ENCODE results near the gene GBX1. TPM values are rescaled to one million over a fixed set of nuclear protein-coding genes. Genes with fewer than 3 reads are reported as not detected.

Gene GBX1
- total RNA-seq, 1 experiment from 2014 or later = not detected

GRCh38 chr7:151117565-151117964, 49.9 kb downstream of the GBX1 start:
- Mint-ChIP-seq H3K4me3 (ENCODE audit: unreplicated experiment) (no peak overlapping the region), H3K27me3 (ENCODE audit: insufficient read depth, unreplicated experiment) (no peaks in the 10 kb centered on the region), H3K27ac (ENCODE audit: unreplicated experiment) (no peak overlapping the region), H3K36me3 (ENCODE audit: insufficient read depth, unreplicated experiment) (peaks cover 22% of the 10 kb centered on the region), H3K9me3 (ENCODE audit: unreplicated experiment) (no peaks in the 10 kb centered on the region), H3K4me1 (ENCODE audit: low read depth, unreplicated experiment) (peaks cover 11% of the 10 kb centered on the region)
- ChIA-PET CTCF (interaction anchor here (1.5 kb wide), 1 partner anchor 55 kb away, joined by 9 read pairs; no protein-coding TSS in a partner anchor), POLR2A (no interaction called here)
- no peaks in the 10 kb centered on the region for H3K27me3 ChIP-seq (replicated peaks; ENCODE audit: control insufficient read depth, insufficient read depth, low read length)
- no peak for DNase-seq
- H3K4me1 ChIP-seq = peaks cover 28% of the 10 kb centered on the region
- no peak for TF ChIP-seq CTCF (IDR thresholded peaks at IDR 0.05; ENCODE audit: insufficient read depth in 1 of 2, low read depth in 1 of 2, low read length in 1 of 2, severe bottlenecking in 1 of 2, unreplicated experiment in 1 of 2)
- H3K4me3 ChIP-seq (ENCODE audit: low read depth, low read length) = no peak overlapping the region
- no TSS peak for BruUV-seq (replicated peaks)
- intact Hi-C loops (cut with micrococcal nuclease; ENCODE audit: unreplicated experiment) = no loop called here
- H3K9me3 ChIP-seq = no peaks in the 10 kb centered on the region
- no peaks in the 10 kb centered on the region; the same call in 1 of the 2 replicates for H3K36me3 ChIP-seq (ENCODE audit: control insufficient read depth, insufficient read depth, low read length)

- DNase-seq = no peak
- no TSS peak for BruUV-seq (replicated peaks)
- intact Hi-C loops (cut with micrococcal nuclease; ENCODE audit: unreplicated experiment) = no loop called here
- ChIA-PET POLR2A (no interaction called here), CTCF (interaction anchor here (1.5 kb wide), 1 partner anchor 54 kb away, joined by 9 read pairs; no protein-coding TSS in a partner anchor)
- Mint-ChIP-seq H3K27ac (ENCODE audit: unreplicated experiment) (peak overlapping the region; percentile 42), H3K9me3 (ENCODE audit: unreplicated experiment) (no peaks in the 10 kb centered on the region), H3K4me3 (ENCODE audit: unreplicated experiment) (no peak overlapping the region), H3K27me3 (ENCODE audit: insufficient read depth, unreplicated experiment) (no peaks in the 10 kb centered on the region), H3K4me1 (ENCODE audit: low read depth, unreplicated experiment) (peaks cover 19% of the 10 kb centered on the region), H3K36me3 (ENCODE audit: insufficient read depth, unreplicated experiment) (peaks cover 21% of the 10 kb centered on the region)
- H3K36me3 ChIP-seq (ENCODE audit: control insufficient read depth, insufficient read depth, low read length) = no peaks in the 10 kb centered on the region; the same call in 1 of the 2 replicates
- H3K9me3 ChIP-seq = no peaks in the 10 kb centered on the region
- H3K27me3 ChIP-seq (replicated peaks; ENCODE audit: control insufficient read depth, insufficient read depth, low read length) = no peaks in the 10 kb centered on the region
- TF ChIP-seq CTCF (IDR thresholded peaks at IDR 0.05; ENCODE audit: insufficient read depth in 1 of 2, low read depth in 1 of 2, low read length in 1 of 2, severe bottlenecking in 1 of 2, unreplicated experiment in 1 of 2) = no peak
- H3K4me1 ChIP-seq = peaks cover 35% of the 10 kb centered on the region
- H3K4me3 ChIP-seq (ENCODE audit: low read depth, low read length) = no peak overlapping the region
These were observed 50.7 kb downstream of the GBX1 start for GRCh38 chr7:151116603-151117440.

- BruUV-seq (replicated peaks) = no TSS peak
- no peak for DNase-seq
- Mint-ChIP-seq H3K27ac (ENCODE audit: unreplicated experiment) (peak overlapping the region; percentile 59), H3K27me3 (ENCODE audit: insufficient read depth, unreplicated experiment) (no peaks in the 10 kb centered on the region), H3K36me3 (ENCODE audit: insufficient read depth, unreplicated experiment) (peaks cover 12% of the 10 kb centered on the region), H3K4me3 (ENCODE audit: unreplicated experiment) (no peak overlapping the region), H3K9me3 (ENCODE audit: unreplicated experiment) (no peaks in the 10 kb centered on the region), H3K4me1 (ENCODE audit: low read depth, unreplicated experiment) (peaks cover 21% of the 10 kb centered on the region)
- H3K4me3 ChIP-seq (ENCODE audit: low read depth, low read length) = no peak overlapping the region
- no peak for TF ChIP-seq CTCF (IDR thresholded peaks at IDR 0.05; ENCODE audit: insufficient read depth in 1 of 2, low read depth in 1 of 2, low read length in 1 of 2, severe bottlenecking in 1 of 2, unreplicated experiment in 1 of 2)
- ChIA-PET POLR2A (no interaction called here), CTCF (interaction anchor here (0.6 kb wide), 1 partner anchor 53 kb away, joined by 3 read pairs; no protein-coding TSS in a partner anchor)
- no peaks in the 10 kb centered on the region; the same call in 1 of the 2 replicates for H3K36me3 ChIP-seq (ENCODE audit: control insufficient read depth, insufficient read depth, low read length)
- no peaks in the 10 kb centered on the region for H3K9me3 ChIP-seq
- intact Hi-C loops (cut with micrococcal nuclease; ENCODE audit: unreplicated experiment) = no loop called here
- H3K27me3 ChIP-seq (replicated peaks; ENCODE audit: control insufficient read depth, insufficient read depth, low read length) = no peaks in the 10 kb centered on the region
- peaks cover 44% of the 10 kb centered on the region for H3K4me1 ChIP-seq
These were observed 51.6 kb downstream of the GBX1 start for GRCh38 chr7:151115836-151116418.
